GM06990 (cell line): ENCODE measurements around the gene SORCS1.

ENCODE experiments used
- DNase-seq: peaks from one replicate; pipeline ENCODE4 v3.0.0-alpha.2; 2011; ENCODE audit not compliant: insufficient read length; ENCODE audit errors: extremely low read depth
- H3K27me3 ChIP-seq: replicated peaks from 2 replicates; pipeline ENCODE4 v1.6.0; 2011; ENCODE audit warnings: low read length; ENCODE audit not compliant: control insufficient read depth, insufficient read depth
- H3K36me3 ChIP-seq: 2 replicates; pipeline ENCODE4 v1.5.1; 2011; ENCODE audit warnings: low read length; ENCODE audit not compliant: control insufficient read depth, insufficient read depth
- H3K4me3 ChIP-seq: replicated peaks from 2 replicates; pipeline ENCODE4 v1.5.1; 2011; ENCODE audit warnings: low read depth, mild to moderate bottlenecking, control low read depth, low read length
- CTCF ChIP-seq: IDR thresholded peaks from 2 replicates; pipeline ENCODE4 v1.5.1; 2011; ENCODE audit warnings: low read length, control low read depth, mild to moderate bottlenecking, inconsistent platforms; ENCODE audit not compliant: insufficient read depth, poor library complexity, severe bottlenecking

SORCS1 gene

DNA sequence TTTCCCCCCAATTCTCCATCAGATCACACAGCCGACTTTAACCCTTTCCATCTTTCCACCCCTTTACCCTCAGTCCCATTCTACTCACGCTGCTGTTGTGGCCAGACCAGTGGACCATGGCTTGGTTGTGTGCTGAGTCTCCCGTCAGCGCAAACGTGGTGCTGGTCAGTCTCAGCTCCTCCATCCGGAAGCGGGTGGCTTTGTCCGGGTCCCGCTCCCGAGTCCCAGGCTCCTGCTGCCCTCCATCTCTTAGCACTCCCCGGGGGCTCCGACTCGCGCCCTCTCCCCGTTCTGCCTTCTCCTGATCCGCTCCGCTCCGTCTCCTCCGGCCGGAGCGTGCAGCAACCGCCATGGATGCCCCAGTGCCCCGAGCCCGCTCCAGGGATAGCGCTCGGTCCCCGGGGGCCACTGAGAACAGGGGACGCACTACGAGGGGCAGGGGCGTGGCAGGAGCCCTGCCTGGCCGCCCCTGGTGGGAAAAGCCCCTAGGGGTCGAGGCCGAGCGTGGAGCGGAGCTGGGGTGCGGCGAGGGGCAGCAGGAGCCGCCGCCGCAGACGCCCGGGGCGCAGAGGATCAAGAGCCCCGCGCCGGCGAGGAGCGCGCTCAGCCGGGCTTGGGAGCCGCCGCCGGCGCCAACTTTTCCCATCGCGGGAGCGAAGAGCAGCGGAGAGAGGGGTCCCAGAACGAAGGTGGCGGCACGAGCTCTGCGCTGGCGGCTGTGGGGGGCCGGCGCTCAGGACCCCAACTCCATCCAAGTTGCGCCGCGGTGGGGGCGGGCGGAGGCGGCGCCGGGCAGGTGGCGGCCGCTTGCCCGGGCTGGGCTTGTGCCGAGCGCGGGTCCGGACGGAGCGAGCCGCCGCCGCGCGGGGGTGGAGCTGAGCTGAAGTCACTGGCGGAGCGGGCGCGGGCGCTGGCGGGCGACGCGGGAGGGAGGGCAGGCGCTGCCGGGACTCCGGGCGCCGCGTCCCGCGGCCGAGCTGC, at the start of gene SORCS1:
Gene SORCS1, minus strand, starts transcription at position 826 of the 981 bp plus-strand sequence.
- TF ChIP-seq CTCF: no peak
- Histone ChIP-seq H3K4me3 (no peak within 1 kb of the TSS), H3K36me3 (no peaks in the 10 kb centered on the region), H3K27me3 (no peaks in the 10 kb centered on the region)
- DNase-seq: no peak

GRCh38 chr10:107214261-107214660, 49.8 kb upstream of the SORCS1 start:
- no peak for TF ChIP-seq CTCF
- H3K27me3 ChIP-seq: no peaks in the 10 kb centered on the region
- no peak for DNase-seq
- H3K4me3 ChIP-seq: no peak overlapping the region
- no peaks in the 10 kb centered on the region for H3K36me3 ChIP-seq

- H3K27me3 ChIP-seq: no peaks in the 10 kb centered on the region
- no peaks in the 10 kb centered on the region for H3K36me3 ChIP-seq
- no peak overlapping the region for H3K4me3 ChIP-seq
- no peak for DNase-seq
- no peak for TF ChIP-seq CTCF
Measured at GRCh38 chr10:107213861-107214260, 49.4 kb upstream of the SORCS1 start.

DNA sequence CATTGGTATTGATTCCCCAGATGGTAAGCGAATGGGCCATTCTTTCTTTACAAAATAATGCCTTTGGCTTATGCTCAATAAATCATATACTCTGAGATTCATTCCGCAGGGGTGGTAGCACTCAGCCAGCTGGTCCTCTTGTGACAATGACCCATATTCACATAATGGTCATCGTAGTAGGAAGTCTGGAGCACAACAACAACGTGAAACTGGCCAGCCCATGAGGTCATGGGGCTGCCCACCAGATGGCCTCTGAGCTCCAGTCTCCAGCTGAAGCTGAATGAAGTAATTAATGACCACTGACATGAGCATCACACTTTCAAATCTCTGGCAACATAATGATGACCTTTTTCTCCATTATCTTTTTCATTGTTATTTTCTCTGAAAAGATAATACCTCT, 42.3 kb upstream of the SORCS1 start:
- TF ChIP-seq CTCF: no peak
- Histone ChIP-seq H3K36me3 (no peaks in the 10 kb centered on the region), H3K27me3 (no peaks in the 10 kb centered on the region), H3K4me3 (no peak overlapping the region)
- DNase-seq: no peak

DNA sequence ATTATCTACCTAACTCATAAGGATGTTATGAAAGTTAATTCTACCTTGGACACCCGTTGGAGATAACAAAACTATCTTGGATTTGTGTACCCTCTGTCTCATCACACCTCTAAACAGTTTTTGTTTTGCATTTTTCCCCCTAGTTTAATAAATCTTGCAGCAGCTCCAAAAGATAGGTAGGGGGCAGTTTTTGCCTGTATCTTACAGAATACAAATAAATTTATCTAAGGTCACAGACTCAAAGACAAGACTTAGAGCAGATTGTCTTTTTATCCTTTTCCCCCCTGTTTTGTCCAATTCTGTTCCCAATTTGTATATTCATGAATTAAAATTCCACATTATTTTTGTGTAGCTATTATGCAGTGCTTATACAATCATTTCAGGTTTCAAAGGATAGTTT, 5.0 kb upstream of the SORCS1 start:
- no peaks in the 10 kb centered on the region for H3K36me3 ChIP-seq
- TF ChIP-seq CTCF: no peak
- H3K27me3 ChIP-seq: no peaks in the 10 kb centered on the region
- DNase-seq: no peak
- H3K4me3 ChIP-seq: no peak overlapping the region
